CD4-positive, alpha-beta T cell treated with Interleukin-4 for 4 hours (primary cell): Measurements from ENCODE around the gene KRT8.
"Not testable (repeated sequence)": the region's sequence is repeated elsewhere in the genome, so short reads cannot be mapped to it uniquely, and the experiment has no call there.

Source experiments
- DNase-seq: peaks from one replicate; pipeline ENCODE4 v3.0.0-alpha.2; 2020

The KRT8 gene

GRCh38 chr12:52901715-52902541, 2.9 kb downstream of the KRT8 start:
- DNase-seq = no peak

- no peak for DNase-seq
Observed at GRCh38 chr12:52900896-52901714, 3.8 kb downstream of the KRT8 start.

DNA sequence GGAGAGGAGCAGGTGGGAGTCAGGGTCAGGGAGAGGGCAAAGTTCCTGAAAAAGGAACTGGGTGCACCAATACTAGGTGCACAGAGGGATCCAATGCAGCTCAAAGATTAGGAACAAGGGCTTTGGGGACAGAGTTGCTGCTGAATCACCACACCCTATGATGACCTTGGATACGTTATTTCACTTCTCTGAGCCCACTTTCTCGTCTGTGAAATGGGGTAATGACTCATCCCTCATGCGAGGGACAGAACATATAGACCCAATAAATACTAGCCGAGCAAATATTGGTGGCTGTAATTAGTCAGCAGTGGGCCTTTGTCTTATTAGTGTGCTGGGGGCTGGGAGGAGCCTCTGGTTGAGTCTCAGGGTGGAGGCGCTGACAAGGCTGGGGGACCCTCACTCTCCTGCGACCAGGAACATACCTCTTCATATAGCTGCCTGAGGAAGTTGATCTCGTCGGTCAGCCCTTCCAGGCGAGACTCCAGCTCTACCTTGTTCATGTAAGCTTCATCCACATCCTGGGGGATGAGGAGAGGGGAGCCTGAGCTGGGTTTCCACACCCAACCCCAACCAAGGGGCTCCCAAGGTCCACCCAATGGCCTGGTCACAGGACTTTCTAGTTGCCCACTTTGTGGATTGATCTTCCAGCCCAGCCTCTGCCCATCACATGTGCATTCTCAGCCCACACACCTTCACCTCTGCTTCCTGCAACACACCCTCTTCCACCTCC, 4.5 kb downstream of the KRT8 start:
- DNase-seq = no peak

DNA sequence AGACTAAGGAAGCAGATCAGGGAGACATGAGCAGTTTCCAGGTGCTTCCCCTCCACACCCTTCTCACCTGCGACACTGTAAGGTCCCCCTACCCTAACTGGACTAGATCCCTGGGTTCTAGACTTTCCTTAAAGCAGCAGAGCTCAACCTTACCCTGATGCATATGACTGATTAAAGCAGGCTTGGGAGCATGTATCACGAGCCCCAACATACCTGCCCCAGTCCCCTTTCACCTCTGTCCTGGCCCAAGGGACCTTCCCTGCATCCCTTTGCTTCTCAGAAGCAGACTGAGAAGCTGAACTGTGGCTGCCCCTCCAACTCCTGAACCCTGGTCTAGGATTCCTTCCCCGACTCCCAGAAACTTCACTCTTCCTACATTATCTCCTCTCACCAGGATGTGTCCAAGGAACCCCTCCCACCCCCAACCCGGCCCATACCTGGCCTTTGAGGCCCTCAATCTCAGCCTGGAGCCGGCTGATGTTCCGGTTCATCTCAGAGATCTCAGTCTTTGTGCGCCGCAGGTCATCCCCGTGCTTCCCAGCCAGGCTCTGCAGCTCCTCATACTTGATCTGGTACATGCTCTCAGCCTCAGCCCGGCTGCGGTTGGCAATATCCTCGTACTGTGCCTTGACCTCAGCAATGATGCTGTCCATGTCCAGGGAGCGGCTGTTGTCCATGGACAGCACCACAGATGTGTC, 5.4 kb downstream of the KRT8 start:
- DNase-seq = no peak

DNA sequence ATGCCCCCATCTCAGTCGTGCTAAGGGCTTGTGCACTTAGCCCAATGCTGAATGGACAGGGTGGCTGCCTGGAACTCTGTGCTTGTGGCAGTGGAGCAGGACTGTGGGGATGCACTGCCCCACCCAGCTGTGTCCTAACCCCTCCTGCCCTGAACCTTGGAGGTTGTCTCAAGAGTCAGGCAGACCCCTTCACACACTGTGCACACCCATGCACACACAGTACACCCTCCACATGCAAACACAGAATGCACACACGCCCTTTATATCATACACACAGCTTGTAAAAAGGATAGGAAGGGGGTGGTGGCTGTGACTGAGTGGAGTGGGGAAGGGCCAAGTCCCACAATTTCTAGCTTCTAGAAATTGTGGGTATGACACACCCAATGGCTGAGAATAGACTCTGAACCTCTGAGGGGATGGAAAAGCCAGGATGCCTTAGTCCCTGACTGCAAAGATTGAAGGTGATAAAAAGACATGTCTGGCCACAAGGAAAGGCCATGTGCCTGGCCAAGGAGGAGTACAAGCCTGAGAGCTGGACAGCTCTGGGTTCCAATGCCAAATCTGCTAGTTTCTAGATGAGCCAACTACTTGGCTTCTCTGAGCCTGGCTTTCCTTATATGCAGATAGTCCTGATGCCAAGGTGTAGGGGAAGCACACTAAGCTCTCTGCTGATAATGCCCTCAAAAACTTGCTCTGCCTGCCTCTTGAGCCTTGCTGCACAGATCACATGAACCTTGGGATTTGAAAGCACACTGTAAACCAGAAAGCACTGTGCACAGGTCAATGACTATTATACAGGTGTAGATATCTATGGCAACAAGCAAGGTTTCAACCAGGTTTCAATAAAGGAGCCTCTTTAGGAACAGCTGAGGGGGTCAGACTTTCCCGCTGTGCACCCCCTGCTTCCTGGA, 8.4 kb downstream of the KRT8 start:
- no peak for DNase-seq

DNA sequence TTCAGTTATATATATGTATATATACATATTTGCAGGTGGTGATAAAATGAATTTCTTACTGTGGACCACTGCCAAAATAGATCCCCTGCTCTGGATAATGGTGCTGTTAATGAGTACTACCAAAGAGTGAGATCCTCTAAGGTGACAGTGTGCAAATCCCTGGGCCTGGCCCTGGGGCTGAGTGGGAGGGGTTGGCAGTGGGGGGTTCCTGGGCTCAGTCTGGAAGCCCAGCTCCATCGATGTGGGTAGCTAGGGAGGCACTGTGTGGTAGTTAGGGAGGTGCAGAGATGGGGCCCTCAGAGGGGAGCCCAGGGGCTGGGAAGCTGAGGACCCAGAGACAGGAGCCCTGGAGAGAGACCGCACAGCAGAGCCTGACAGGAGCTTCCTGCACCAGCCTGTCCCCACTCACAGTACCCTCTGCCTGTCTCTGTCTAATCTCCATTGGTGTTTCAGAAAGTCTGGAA, 9.1 kb downstream of the KRT8 start:
- no peak for DNase-seq

- no peak for DNase-seq
Observed at GRCh38 chr12:52892974-52893373, 11.9 kb downstream of the KRT8 start.

DNA sequence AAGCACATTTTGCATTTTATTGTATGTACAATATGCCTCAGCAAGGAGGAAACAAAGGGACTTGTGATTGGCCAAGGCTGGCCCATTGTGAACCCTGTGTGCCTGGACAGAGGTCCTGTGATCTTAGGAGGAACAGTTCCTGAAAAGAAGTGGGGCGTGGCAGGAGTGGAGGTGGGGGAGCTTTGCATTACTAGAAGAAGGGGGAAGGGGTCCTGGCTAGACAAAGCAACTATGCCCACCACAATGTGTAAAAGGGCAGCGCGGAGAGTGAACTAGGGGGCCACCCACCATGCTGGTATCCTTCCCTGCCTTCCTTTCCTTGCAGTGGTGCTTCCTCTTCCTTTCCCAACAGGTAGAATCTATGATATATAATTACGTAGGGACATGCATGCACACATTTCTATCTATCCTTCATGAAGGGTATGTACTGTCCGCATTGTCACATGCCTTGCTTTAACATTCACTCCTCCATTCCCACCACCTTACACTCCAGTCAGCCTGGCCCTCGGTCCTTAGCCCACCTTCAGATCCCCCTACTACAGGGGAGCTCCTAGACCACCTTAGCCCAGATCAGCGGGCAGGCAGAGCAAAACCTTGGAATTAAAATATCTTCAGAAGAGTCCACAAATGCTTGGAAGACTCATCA, 12.5 kb downstream of the KRT8 start:
- DNase-seq = no peak

DNA sequence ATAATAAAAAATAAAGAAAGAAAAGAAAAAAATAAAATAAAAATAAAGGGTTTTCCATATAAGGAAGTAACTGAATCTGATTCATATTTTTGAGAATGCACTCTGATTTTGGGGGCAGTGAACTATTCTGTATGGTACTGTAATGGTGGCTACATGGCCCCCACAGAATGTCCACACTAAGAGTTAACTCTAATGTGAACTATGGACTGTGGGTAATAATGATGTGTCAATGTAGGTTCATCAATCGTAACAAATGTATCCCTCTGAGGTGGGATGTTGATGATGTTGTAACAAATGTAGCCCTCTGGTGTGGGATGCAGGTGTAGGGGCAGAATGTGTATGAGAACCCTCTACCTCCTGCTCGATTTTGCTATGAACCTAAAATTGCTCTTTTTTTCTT, 13.8 kb downstream of the KRT8 start:
- DNase-seq = no peak

DNA sequence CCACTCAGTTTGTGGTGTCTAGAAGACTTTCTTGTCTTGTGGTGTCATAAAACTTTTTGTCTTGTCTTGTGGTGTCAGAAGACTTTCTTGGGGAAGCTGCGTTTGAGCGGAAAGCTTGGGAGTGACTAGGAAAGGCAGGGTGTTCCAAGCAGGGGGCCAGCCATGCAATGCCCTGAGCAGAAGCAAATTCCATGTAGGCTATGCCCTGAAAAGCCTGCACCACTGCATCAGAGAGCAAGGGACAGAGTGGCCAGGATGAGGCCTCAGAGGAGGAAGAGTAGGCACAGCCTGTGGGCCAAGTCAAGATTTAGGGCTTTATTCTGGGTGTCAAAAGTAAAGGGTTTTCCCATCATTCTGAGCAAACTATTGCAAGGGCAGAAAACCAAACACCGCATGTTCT, 14.5 kb downstream of the KRT8 start:
- no peak for DNase-seq

DNA sequence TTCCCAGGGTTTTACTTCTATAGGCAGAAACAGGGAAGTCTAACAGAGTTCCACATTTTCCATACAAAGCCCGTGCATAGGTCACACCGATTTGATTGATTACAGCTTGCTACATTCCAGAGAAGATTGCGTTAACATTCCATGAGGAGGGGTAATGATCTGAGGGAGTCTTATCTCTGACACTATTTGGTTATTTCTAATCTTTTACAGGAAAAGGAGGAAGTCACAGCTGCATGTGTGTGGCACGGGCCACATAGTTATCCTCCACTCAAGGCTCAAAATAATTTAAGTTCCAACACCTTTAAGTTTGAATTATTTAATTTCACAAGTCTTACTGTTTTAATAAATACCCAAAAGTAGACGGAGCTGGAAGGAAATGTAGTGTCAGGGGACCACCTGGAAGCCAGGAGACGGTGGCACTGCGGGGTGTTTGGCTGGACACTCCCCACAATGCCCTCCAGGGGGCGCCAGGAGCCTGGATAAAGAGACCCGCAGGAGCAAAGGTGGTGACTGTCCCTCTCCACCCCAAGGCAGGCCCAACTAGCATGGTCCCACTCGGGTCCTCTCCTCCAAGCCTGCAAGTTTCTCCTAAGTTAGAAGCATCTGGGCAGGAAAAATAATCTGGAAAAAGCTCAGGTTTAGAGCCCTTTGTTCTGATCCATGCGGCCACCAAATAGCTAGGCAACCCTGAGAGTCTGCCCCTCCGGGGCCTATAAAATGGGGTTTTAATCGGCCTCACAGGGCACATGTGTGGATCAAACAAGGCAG, 20.2 kb downstream of the KRT8 start:
- DNase-seq = peak; percentile 68

DNA sequence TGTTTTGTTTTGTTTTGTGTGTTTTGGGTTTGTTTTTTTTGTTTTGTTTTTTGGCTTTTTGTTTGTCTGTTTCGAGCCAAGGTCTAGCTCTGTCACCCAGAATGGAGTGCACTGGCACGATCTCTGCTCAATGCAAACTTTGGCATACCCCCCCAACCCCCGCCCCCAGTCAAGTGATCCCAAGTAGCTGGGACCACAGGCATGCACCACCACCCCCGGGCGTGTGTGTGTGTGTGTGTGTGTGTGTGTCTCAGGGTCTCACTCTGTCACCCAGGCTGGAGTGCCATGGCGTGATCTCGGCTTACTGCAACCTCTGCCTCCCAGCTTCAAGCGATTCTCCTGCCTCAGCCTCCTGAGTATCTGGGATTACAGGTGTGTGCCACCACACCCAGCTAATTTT, 24.4 kb downstream of the KRT8 start:
- not testable (repeated sequence) for DNase-seq

GRCh38 chr12:52879394-52880351, 25.2 kb downstream of the KRT8 start:
- peak; percentile 55 for DNase-seq

- no peak for DNase-seq
Observed at GRCh38 chr12:52878507-52879393, 26.1 kb downstream of the KRT8 start.

- no peak for DNase-seq
Observed at GRCh38 chr12:52877242-52877641, 27.6 kb downstream of the KRT8 start.

- no peak for DNase-seq
Observed at GRCh38 chr12:52876372-52876771, 28.5 kb downstream of the KRT8 start.

GRCh38 chr12:52874573-52875435, 30.1 kb downstream of the KRT8 start:
- no peak for DNase-seq
